B cell (primary cell): Measurements from ENCODE around the gene IRF1. TPM values are rescaled to one million over a fixed set of nuclear protein-coding genes. Genes with fewer than 3 reads are reported as not detected.

Experiments
- ATAC-seq: fragments of 200-7000 bp; cut with Tn5 transposase; one replicate; pipeline ENCODE4 v1.10.0; 2021; ENCODE audit warnings: low read depth, mild to moderate bottlenecking, moderate number of reproducible peaks, moderate library complexity
- CTCF ChIA-PET: fragments of 350-600 bp; sonication (Branson Sonifier 250); formaldehyde crosslinking; loops from one replicate; lab custom pipeline; 2021; ENCODE audit warnings: antibody characterized with exemption, inconsistent platforms; lab: Charles Lee
- POLR2A ChIA-PET: fragments of 350-600 bp; sonication (Branson Sonifier 250); formaldehyde crosslinking; loops from one replicate; lab custom pipeline; 2021; ENCODE audit warnings: antibody characterized with exemption; lab: Charles Lee
- DNase-seq: peaks from one replicate; pipeline ENCODE4 v3.0.0; 2013
- H2AFZ ChIP-seq: 2 replicates; pipeline ENCODE4 v1.6.1; 2012; ENCODE audit warnings: mild to moderate bottlenecking, low read depth, low read length; ENCODE audit not compliant: insufficient read depth, poor library complexity, severe bottlenecking
- H3K27ac ChIP-seq, 2 donors: 1 replicate in 1 of 2; 2 replicates in 1 of 2; pipeline ENCODE4 v1.5.1; 2012 to 2013; ENCODE audit warnings: low read length in 2 of 2, mild to moderate bottlenecking in 2 of 2, moderate library complexity in 1 of 2
- H3K27me3 ChIP-seq, 4 experiments: fragments of 200-600 bp in 1 of 4; sonication (generic) in 1 of 4; replicated peaks in 1 of 4; 1 replicate in 2 of 4; 2 replicates in 2 of 4; pipeline versions ENCODE4 v1.6.1 to v1.7.0; 2013 to 2016; ENCODE audit warnings: low read length in 3 of 4, mild to moderate bottlenecking in 2 of 4, mixed read lengths in 1 of 4, moderate library complexity in 1 of 4; ENCODE audit not compliant: insufficient read depth in 4 of 4, control insufficient read depth in 3 of 4; ENCODE audit errors: control extremely low read depth in 1 of 4
- H3K36me3 ChIP-seq, 2 experiments: replicated peaks in 1 of 2; 1 replicate in 1 of 2; 2 replicates in 1 of 2; pipeline versions ENCODE4 v1.6.1 to v1.7.1; 2013; ENCODE audit warnings: low read length in 1 of 2; ENCODE audit not compliant: insufficient read depth in 2 of 2, control insufficient read depth in 1 of 2; ENCODE audit errors: control extremely low read depth in 1 of 2, extremely low read depth in 1 of 2
- H3K4me1 ChIP-seq, 2 donors: fragments of 200-600 bp in 1 of 2; sonication (generic) in 1 of 2; 1 replicate in 1 of 2; 2 replicates in 1 of 2; pipeline versions ENCODE4 v1.5.1 to v1.6.1; 2013 to 2017; ENCODE audit warnings: low read length in 2 of 2; ENCODE audit not compliant: control insufficient read depth in 2 of 2, insufficient read depth in 2 of 2
- H3K4me2 ChIP-seq: replicated peaks from 2 replicates; pipeline ENCODE3; 2012; ENCODE audit warnings: mild to moderate bottlenecking, low read depth, low read length; ENCODE audit not compliant: poor library complexity, severe bottlenecking
- H3K4me3 ChIP-seq, 5 experiments: fragments of 200-600 bp in 1 of 5; sonication (generic) in 1 of 5; 1 replicate in 3 of 5; 2 replicates in 2 of 5; pipeline versions ENCODE4 v1.5.1 to v1.7.0; 2011 to 2016; ENCODE audit warnings: low read length in 4 of 5, mild to moderate bottlenecking in 4 of 5, low read depth in 2 of 5, control low read depth in 1 of 5, moderate library complexity in 1 of 5; ENCODE audit not compliant: insufficient read depth in 1 of 5; ENCODE audit errors: control extremely low read depth in 1 of 5, extremely low read depth in 1 of 5
- H3K79me2 ChIP-seq: fragments of 200-600 bp; sonication (generic); one replicate; pipeline ENCODE4 v1.6.0; 2016; ENCODE audit warnings: low read length; ENCODE audit not compliant: control insufficient read depth, insufficient read depth
- H3K9ac ChIP-seq: fragments of 200-600 bp; sonication (generic); 2 replicates; pipeline ENCODE4 v1.6.1; 2017; ENCODE audit warnings: mild to moderate bottlenecking, low read length, moderate library complexity
- H3K9me3 ChIP-seq, 3 donors: one replicate each; pipeline versions ENCODE4 v1.6.1 to v1.7.1; 2013; ENCODE audit warnings: low read length in 2 of 3; ENCODE audit not compliant: control insufficient read depth in 2 of 3, insufficient read depth in 1 of 3; ENCODE audit errors: control extremely low read depth in 1 of 3
- H4K20me1 ChIP-seq: 2 replicates; pipeline ENCODE4 v1.6.0; 2012; ENCODE audit warnings: mild to moderate bottlenecking, low read length; ENCODE audit not compliant: insufficient read depth, control insufficient read depth, poor library complexity, severe bottlenecking
- H3K27ac Mint-ChIP-seq: one replicate; pipeline ENCODE4 v1.8.0; 2021; ENCODE audit warnings: mixed read lengths
- H3K27me3 Mint-ChIP-seq: one replicate; pipeline ENCODE4 v1.8.0; 2021; ENCODE audit warnings: mixed read lengths
- H3K4me1 Mint-ChIP-seq: one replicate; pipeline ENCODE4 v1.8.0; 2021; ENCODE audit warnings: mixed read lengths
- H3K4me3 Mint-ChIP-seq: one replicate; pipeline ENCODE4 v1.8.0; 2021; ENCODE audit warnings: mixed read lengths
- H3K9me3 Mint-ChIP-seq: one replicate; pipeline ENCODE4 v1.8.0; 2022; ENCODE audit warnings: mixed read lengths; ENCODE audit not compliant: insufficient read depth
- CTCF ChIP-seq: fragments of 200-600 bp; IDR thresholded peaks from one replicate; pipeline ENCODE4 v1.8.0; 2022; ENCODE audit warnings: antibody characterized with exemption, mild to moderate bottlenecking
- EZH2 ChIP-seq: IDR thresholded peaks from 2 replicates; pipeline ENCODE4 v1.6.1; 2012; ENCODE audit warnings: borderline replicate concordance, low read depth, mild to moderate bottlenecking, moderate library complexity, low read length; ENCODE audit not compliant: insufficient read depth, poor library complexity, severe bottlenecking
- WGBS: methylation state at CpG from one replicate; pipeline ENCODE4 v1.1.5; 2013; ENCODE audit warnings: missing lambda C conversion rate; ENCODE audit not compliant: insufficient coverage; 5-methylcytosine and 5-hydroxymethylcytosine counted together
- intact Hi-C: fragments of 100-400 bp; cut with micrococcal nuclease; formaldehyde crosslinking; loops from one replicate; pipeline ENCODE4 v1.10.0; 2022
- polyA plus RNA-seq: library from polyadenylated mRNA; depleted of rRNA; stranded (reverse); fragments of >200 nt; gene quantifications from 2 replicates; pipeline ENCODE4 v1.2.3, GENCODE V29; 2012
- total RNA-seq, 2 donors: library from RNA; stranded (reverse); fragments of 120-200 nt in 1 of 2; gene quantifications; 1 replicate in 1 of 2; 2 replicates in 1 of 2; pipeline versions ENCODE4 v1.2.3 to v1.2.4, GENCODE V29; 2013 to 2022

IRF1 gene
- total and polyA plus RNA-seq, 2 donors (not counting 1 experiment from before 2014, with no cell fraction given) = 173 to 306 TPM

GRCh38 chr5:132466433-132467286 lies 23.9 kb downstream of the IRF1 start:
- WGBS = 5% methylated on average over 18 of the region's 18 CpGs

More at GRCh38 chr5:132466433-132467286, 23.9 kb downstream of the IRF1 start:
- Histone ChIP-seq H3K27ac (peak overlapping the region; percentile 70 to 72), H2AFZ (no peak overlapping the region), H3K4me2 (peak overlapping the region; percentile 78), H3K79me2 (peaks cover 35% of the 10 kb centered on the region), H3K4me3 (peak overlapping the region; percentile 10 to 53 (median 35)), H3K4me1 (peaks cover 71 to 83% of the 10 kb centered on the region in 2 donors), H3K36me3 (peaks cover 0 to 18% of the 10 kb centered on the region in 2 experiments), H4K20me1 (peaks cover 6% of the 10 kb centered on the region), H3K27me3 (no peaks in the 10 kb centered on the region), H3K9ac (peak overlapping the region; percentile 28), H3K9me3 (no peaks in the 10 kb centered on the region)
- Mint-ChIP-seq H3K27ac (peak overlapping the region; percentile 77), H3K4me1 (peaks cover 85% of the 10 kb centered on the region), H3K9me3 (no peaks in the 10 kb centered on the region), H3K27me3 (no peaks in the 10 kb centered on the region), H3K4me3 (peak overlapping the region; percentile 62)
- DNase-seq = peak; percentile 72
- ChIA-PET CTCF (interaction anchor here (0.9 to 12.0 kb wide), 19 partner anchors 10 to 79 kb away, joined by 3 to 128 read pairs (median 6); partner anchors contain the start of gene IRF1), POLR2A (interaction anchor here (0.5 to 5.7 kb wide), 14 partner anchors 8 to 56 kb away, joined by 3 to 51 read pairs (median 6); partner anchors contain the start of gene IRF1)
- TF ChIP-seq CTCF (no peak), EZH2 (no peak)
- intact Hi-C loops = loop anchor here (2.0 kb wide), 1 partner anchor 56 kb away; no protein-coding TSS in a partner anchor
- ATAC-seq = peak; percentile 61
